Measurements from ENCODE around the gene TEAD1. TPM values are rescaled to one million over a fixed set of nuclear protein-coding genes. Genes with fewer than 3 reads are reported as not detected.

TEAD1 gene
- total and polyA plus RNA-seq, 2 donors (not counting 1 experiment from before 2014, with no cell fraction given) = 88.6 to 121 TPM

DNA sequence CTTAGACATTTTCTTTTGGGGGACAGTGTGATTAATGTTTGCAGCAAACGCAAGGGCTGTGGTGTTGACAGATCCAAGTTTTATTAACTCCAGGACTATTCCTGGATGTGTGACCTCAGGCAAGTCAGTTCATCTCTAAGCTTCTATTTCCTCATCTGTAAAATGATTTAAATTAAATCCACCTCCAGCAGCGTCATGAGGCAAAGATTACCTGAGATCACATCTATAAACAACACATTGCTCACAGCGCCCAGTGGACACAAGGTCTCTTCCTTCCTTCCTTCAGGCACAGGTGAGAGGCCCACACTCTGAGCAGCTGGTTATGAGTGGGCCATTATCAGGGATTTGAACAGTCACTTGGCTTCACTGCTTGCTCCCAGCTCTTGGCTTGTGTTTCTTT is 223.6 kb downstream of the TEAD1 start:
- peaks cover 33% of the 10 kb centered on the region for H3K4me1 ChIP-seq (ENCODE audit: control insufficient read depth, extremely low read depth, insufficient read depth, low read length)
- H3K4me2 ChIP-seq (ENCODE audit: extremely low read depth, insufficient read depth, low read length) = no peak overlapping the region
- H4K20me1 ChIP-seq (ENCODE audit: control insufficient read depth, extremely low read depth, insufficient read depth, low read length) = no peaks in the 10 kb centered on the region
- no peak for TF ChIP-seq EZH2 (IDR thresholded peaks at IDR 0.05; ENCODE audit: low read length, missing control alignments)
- TF ChIP-seq, protein P1, sequence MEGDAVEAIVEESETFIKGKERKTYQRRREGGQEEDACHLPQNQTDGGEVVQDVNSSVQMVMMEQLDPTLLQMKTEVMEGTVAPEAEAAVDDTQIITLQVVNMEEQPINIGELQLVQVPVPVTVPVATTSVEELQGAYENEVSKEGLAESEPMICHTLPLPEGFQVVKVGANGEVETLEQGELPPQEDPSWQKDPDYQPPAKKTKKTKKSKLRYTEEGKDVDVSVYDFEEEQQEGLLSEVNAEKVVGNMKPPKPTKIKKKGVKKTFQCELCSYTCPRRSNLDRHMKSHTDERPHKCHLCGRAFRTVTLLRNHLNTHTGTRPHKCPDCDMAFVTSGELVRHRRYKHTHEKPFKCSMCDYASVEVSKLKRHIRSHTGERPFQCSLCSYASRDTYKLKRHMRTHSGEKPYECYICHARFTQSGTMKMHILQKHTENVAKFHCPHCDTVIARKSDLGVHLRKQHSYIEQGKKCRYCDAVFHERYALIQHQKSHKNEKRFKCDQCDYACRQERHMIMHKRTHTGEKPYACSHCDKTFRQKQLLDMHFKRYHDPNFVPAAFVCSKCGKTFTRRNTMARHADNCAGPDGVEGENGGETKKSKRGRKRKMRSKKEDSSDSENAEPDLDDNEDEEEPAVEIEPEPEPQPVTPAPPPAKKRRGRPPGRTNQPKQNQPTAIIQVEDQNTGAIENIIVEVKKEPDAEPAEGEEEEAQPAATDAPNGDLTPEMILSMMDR (conservative IDR thresholded peaks at IDR 0.05 in 1 of 2, IDR thresholded peaks at IDR 0.05 in 1 of 2; ENCODE audit: low read depth in 1 of 2, low read length in 2 of 2) = no peak
- no peaks in the 10 kb centered on the region for H3K9me3 ChIP-seq (ENCODE audit: control insufficient read depth, insufficient read depth, low read depth, low read length)
- no peaks in the 10 kb centered on the region for H3K27me3 ChIP-seq (ENCODE audit: control insufficient read depth, insufficient read depth, low read length)
- no peak overlapping the region for H3K9ac ChIP-seq (ENCODE audit: insufficient read depth, low read length)
- DNase-seq (ENCODE audit: low read depth in 2 of 2) = no peak
- peaks cover 24% of the 10 kb centered on the region for H3K79me2 ChIP-seq (ENCODE audit: control insufficient read depth, insufficient read depth, low read length)
- H2AFZ ChIP-seq (ENCODE audit: low read length) = no peak overlapping the region
- H3K36me3 ChIP-seq (ENCODE audit: control insufficient read depth, insufficient read depth, low read length) = peaks cover 12% of the 10 kb centered on the region
- H3K27ac ChIP-seq (ENCODE audit: insufficient read depth, low read length) = no peak overlapping the region
- no peak overlapping the region for H3K4me3 ChIP-seq (replicated peaks in 1 of 4; ENCODE audit: control extremely low read depth in 1 of 4, insufficient read depth in 1 of 4, low read depth in 3 of 4, low read length in 4 of 4)

DNA sequence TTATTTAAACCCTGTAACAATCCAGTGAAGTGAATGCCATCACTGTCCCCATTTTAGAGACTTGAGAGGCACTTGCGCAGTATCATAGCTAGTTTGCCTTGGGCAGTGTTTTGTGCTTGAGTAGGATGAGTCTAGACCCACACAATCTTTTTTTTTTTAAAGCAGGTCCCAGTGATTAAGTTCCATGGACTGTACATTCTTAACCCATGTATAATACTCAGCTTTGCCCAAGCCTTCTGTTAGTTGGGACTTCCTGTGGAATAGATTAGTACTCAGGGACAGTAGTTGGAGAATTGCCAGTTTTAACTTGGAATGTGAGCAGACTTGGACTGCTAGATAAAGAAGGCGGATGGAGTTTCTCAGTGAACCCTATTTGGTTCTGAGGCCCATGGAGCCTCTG is 226.3 kb downstream of the TEAD1 start:
- Histone ChIP-seq H4K20me1 (ENCODE audit: control insufficient read depth, extremely low read depth, insufficient read depth, low read length) (no peaks in the 10 kb centered on the region), H3K9ac (ENCODE audit: insufficient read depth, low read length) (no peak overlapping the region), H3K36me3 (ENCODE audit: control insufficient read depth, insufficient read depth, low read length) (peaks cover 11% of the 10 kb centered on the region), H3K27ac (ENCODE audit: insufficient read depth, low read length) (peak overlapping the region; percentile 44), H3K4me1 (ENCODE audit: control insufficient read depth, extremely low read depth, insufficient read depth, low read length) (peaks cover 23% of the 10 kb centered on the region), H3K4me3 (replicated peaks in 1 of 4; ENCODE audit: control extremely low read depth in 1 of 4, insufficient read depth in 1 of 4, low read depth in 3 of 4, low read length in 4 of 4) (no peak overlapping the region), H3K9me3 (ENCODE audit: control insufficient read depth, insufficient read depth, low read depth, low read length) (no peaks in the 10 kb centered on the region), H3K4me2 (ENCODE audit: extremely low read depth, insufficient read depth, low read length) (no peak overlapping the region), H3K27me3 (ENCODE audit: control insufficient read depth, insufficient read depth, low read length) (no peaks in the 10 kb centered on the region), H3K79me2 (ENCODE audit: control insufficient read depth, insufficient read depth, low read length) (peaks cover 21% of the 10 kb centered on the region), H2AFZ (ENCODE audit: low read length) (no peak overlapping the region)
- peak; percentile 86 to 98 for DNase-seq (ENCODE audit: low read depth in 2 of 2)
- no peak for TF ChIP-seq EZH2 (IDR thresholded peaks at IDR 0.05; ENCODE audit: low read length, missing control alignments)
- TF ChIP-seq, protein P1 (conservative IDR thresholded peaks at IDR 0.05 in 1 of 2, IDR thresholded peaks at IDR 0.05 in 1 of 2; ENCODE audit: low read depth in 1 of 2, low read length in 2 of 2) = no peak

DNA sequence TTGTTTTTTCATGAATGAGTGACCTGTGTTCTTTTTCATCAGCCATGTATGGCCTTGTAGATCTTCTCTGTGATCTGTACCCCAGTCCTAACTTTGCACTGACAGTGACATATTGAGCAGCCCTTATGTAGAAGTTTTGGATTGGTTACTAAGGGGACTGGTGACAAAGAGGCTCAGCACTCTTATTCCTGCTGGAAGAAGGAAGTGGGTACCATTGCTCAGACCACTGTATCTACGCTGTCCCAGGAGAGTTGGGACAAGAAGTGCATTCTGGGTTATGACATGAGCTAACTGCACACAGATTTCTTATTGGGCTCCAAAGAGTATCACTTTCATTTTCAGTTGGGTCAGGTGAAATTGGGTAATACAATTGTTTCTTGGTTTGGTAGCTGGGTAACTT is 227.1 kb downstream of the TEAD1 start:
- H3K9me3 ChIP-seq (ENCODE audit: control insufficient read depth, insufficient read depth, low read depth, low read length) = no peaks in the 10 kb centered on the region
- no peaks in the 10 kb centered on the region for H4K20me1 ChIP-seq (ENCODE audit: control insufficient read depth, extremely low read depth, insufficient read depth, low read length)
- H3K27me3 ChIP-seq (ENCODE audit: control insufficient read depth, insufficient read depth, low read length) = no peaks in the 10 kb centered on the region
- no peak overlapping the region for H3K9ac ChIP-seq (ENCODE audit: insufficient read depth, low read length)
- peaks cover 19% of the 10 kb centered on the region for H3K79me2 ChIP-seq (ENCODE audit: control insufficient read depth, insufficient read depth, low read length)
- H2AFZ ChIP-seq (ENCODE audit: low read length) = no peak overlapping the region
- peaks cover 23% of the 10 kb centered on the region for H3K4me1 ChIP-seq (ENCODE audit: control insufficient read depth, extremely low read depth, insufficient read depth, low read length)
- H3K27ac ChIP-seq (ENCODE audit: insufficient read depth, low read length) = peak overlapping the region; percentile 15
- no peak overlapping the region for H3K4me2 ChIP-seq (ENCODE audit: extremely low read depth, insufficient read depth, low read length)
- no peak for DNase-seq (ENCODE audit: low read depth in 2 of 2)
- H3K36me3 ChIP-seq (ENCODE audit: control insufficient read depth, insufficient read depth, low read length) = peaks cover 11% of the 10 kb centered on the region
- TF ChIP-seq, protein P1 (conservative IDR thresholded peaks at IDR 0.05 in 1 of 2, IDR thresholded peaks at IDR 0.05 in 1 of 2; ENCODE audit: low read depth in 1 of 2, low read length in 2 of 2) = no peak
- TF ChIP-seq EZH2 (IDR thresholded peaks at IDR 0.05; ENCODE audit: low read length, missing control alignments) = no peak
- no peak overlapping the region for H3K4me3 ChIP-seq (replicated peaks in 1 of 4; ENCODE audit: control extremely low read depth in 1 of 4, insufficient read depth in 1 of 4, low read depth in 3 of 4, low read length in 4 of 4)

Data from fibroblast of lung (primary cell).